Frontal cortex (tissue), 4 donors: ENCODE measurements around the gene GAST. TPM values are rescaled to one million over a fixed set of nuclear protein-coding genes. Genes with fewer than 3 reads are reported as not detected.

ENCODE experiments used
- DNase-seq, 2 donors: peaks; one replicate each; pipeline ENCODE4 v3.0.0; 2012; ENCODE audit warnings: low spot score in 2 of 2
- FAIRE-seq: peaks from 2 replicates; lab custom pipeline; 2012; peaks lifted over from hg19 to GRCh38; lab: Jason Lieb, UNC
- small RNA-seq: library from RNA; depleted of rRNA; stranded (forward); fragments of <200 nt; gene quantifications from one replicate; pipeline ENCODE3, GENCODE V24; 2014
- total RNA-seq: library from RNA; depleted of rRNA; stranded (reverse); fragments of >200 nt; gene quantifications from one replicate; pipeline ENCODE4 v1.2.3, GENCODE V29; 2014
- donor health status: control.
- donor health status: control.
- donor health status: control.

Gene GAST
- total RNA-seq, 1 donor from 2014 or later: not detected

DNA sequence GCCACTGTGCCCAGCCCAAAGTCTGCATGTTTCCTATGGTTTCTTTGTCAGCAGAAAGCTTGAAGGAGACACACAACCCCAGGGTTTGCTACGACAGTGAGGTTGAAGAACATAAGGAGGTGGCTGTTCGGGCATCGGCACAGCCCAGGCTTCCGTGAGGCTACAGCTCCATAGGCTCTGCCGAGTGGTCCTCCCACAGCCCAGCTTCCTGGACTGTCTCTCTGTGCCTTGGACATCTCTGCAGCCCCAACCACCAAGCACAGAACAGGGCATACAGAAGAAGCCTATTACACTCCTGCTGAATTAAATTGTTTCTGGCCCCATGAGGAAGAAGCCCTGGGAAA lies 25.5 kb downstream of the GAST start:
- DNase-seq (peak in 1 of 2 donors; percentile 22), FAIRE-seq (no peak)

- FAIRE-seq: no peak
- peak; percentile 84 to 87 for DNase-seq
These were observed 26.1 kb downstream of the GAST start for GRCh38 chr17:41738077-41738800.

DNA sequence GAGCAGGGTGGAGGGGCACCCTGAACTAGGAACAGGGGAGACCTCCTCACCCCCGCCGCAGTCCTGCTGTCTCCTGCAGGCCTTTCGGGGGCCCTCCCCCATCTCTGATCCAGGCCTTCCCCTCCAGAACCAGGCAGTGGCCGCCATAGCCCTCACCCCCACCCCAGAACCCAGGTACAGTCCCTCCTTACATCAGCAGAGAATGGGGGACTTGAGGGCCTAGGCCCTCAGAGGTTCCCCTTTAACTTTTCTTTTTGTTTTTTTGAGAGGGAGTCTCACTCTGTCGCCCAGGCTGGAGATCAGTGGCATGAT lies 26.6 kb downstream of the GAST start:
- FAIRE-seq: no peak
- no peak for DNase-seq

DNA sequence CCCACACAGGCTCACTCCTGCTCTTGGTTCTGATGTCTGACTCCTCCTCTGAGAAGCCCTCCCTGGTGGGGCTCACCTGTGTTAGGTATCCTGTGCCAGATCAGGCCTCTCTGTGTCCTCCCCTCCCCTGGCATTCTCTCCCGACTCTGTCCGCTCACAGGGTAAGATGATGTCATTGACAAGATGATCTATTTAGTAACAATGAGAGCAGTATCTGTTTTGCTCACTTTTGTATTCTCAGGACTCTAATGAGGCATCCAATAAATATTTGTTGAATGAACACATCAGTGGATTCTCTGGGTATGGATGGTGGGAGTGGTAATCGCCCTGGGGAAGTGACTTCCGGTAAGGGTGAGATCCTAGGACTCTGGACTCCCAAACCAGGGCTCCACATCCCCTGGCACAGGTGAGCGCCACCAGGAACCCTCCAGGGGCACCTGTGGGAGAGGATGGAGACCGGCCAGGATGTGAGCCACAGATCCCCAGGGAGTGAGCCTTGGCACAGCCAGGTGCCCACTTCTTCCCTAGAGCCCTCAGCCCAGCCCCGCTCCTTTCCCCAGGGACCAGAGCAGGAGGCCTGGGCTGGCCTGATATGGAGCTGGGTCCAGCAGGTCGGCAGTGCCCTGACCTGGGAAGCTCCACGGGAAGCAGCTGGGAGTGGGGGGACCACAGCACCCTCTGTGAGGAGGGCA lies 27.7 kb downstream of the GAST start:
- FAIRE-seq (no peak), DNase-seq (no peak)

DNA sequence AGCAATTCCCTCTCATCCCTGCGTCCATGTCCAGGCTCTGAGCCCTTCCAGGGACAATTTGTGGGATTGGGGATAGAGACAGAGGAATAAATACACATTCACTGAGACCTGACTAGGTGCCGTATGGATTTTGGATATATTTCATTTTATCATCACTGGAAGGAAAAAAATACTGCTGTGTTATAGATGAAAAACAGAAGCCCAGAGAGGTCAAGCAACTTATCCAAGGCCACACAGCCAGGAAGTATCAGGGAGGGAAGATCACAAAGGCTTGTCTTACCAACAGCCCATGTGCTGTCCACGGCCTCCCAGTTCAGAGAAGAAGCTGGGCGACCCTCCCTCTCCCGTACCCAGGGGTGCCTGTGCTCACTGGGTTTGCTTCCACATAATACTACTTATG lies 28.4 kb downstream of the GAST start:
- no peak for DNase-seq

GRCh38 chr17:41741709-41742108 lies 29.6 kb downstream of the GAST start:
- FAIRE-seq: no peak
- no peak for DNase-seq

More for the DNA sequence above, 28.4 kb downstream of the GAST start:
- no peak for FAIRE-seq

- no peak for FAIRE-seq
- DNase-seq: no peak
These were observed 36.1 kb downstream of the GAST start for GRCh38 chr17:41748275-41748674.

DNA sequence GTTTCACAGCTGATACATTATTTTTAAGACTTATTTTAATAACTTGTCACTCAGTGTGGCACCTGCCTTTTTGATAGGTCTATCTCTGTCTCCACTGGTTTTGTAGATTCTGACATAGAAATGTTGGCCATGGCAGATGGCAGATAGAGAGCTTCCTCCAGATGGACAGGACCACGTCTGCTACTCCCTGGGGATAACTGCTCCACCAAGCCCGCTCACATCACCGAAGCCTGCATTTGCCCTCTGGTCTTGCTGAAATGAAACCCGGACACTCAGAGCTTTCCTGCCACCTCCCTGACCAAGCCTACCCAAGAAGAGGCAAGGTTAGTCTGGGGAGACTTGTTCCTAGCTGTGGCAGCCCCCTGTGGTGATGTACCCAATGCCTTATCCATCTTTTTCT lies 38.7 kb downstream of the GAST start:
- FAIRE-seq: no peak
- no peak for DNase-seq

- no peak for FAIRE-seq
These were observed 39.2 kb downstream of the GAST start for GRCh38 chr17:41751288-41751687.

DNA sequence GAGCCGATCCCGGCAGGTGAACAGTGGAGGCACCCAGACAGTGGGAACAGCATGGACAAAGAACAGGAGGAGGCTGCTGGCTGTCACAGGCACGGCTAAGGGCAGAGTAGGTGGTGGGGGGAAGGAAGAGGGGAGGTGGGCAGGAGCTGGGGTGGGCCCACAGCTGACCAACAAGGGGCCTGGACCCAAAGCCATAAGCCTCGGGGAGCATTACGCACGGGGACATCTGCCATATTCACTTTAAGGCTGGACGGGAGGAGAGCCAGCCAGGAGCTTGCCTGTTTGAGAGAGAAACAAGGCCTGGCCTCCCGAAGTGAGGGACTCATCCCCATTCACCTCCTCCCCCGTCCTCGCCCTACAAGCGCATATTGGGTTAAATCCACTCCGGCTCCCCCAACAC lies 41.9 kb downstream of the GAST start:
- no peak for FAIRE-seq
- no peak for DNase-seq

More at GRCh38 chr17:41751288-41751687, 39.2 kb downstream of the GAST start:
- no peak for DNase-seq

DNA sequence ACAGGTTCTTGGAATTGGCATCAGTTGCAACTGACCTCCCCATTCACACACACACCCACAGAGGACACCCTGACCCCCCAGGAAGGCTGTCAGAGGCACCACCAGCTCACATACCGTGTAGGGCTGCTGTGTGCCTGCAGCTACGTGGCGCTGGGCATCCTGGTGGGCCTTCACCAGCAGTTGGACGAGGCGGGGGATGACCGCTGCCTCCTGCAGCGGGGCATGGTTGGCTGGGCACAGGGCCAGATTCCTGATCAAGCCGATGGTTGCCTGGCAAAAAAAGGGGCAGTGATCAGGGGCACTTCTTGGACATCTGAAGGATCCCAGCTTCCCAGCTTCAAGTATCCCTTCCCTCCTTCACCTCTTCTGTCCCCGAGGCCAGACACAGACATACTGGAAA lies 46.5 kb downstream of the GAST start:
- DNase-seq: no peak
- no peak for FAIRE-seq

GRCh38 chr17:41760878-41761277 lies 48.7 kb downstream of the GAST start:
- DNase-seq (no peak), FAIRE-seq (no peak)

DNA sequence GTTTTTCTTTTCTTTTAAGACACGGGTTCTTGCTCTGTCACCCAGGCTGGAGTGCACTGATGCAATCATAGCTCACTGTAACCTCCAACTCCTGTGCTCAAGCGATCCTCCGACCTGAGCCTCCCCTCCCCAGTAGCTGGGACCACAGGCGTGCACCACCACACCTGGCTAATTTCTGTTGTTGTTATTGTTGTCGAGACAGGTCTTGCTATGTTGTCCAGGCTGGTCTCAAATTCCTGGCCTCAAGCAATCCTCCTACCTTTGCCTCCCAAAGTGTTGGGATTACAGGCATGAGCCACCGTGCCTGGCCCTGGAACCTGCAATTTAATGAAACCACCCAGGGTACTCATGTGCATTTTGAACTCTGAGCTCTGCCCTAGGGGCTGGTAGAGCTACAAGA lies 50.3 kb downstream of the GAST start:
- DNase-seq: no peak
- FAIRE-seq: no peak

DNA sequence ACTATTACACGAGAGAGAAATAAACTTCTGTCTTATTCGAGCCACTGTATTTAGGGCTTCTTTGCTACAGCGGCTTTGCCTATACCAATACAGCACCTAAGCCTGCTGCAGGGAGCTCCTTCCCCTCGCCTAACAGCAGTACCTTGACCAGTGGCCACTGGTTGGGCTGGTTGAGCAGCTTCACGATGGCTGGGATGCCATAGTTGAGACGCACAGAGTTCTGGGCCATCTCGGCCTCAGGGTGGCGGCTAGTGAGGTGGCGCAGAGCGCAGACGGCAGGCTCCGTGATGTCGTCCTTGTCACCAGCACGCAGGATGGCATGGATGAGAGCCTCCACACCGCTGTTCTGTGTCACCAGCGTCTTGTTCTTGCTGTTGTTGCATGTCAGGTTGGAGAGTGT lies 50.7 kb downstream of the GAST start:
- FAIRE-seq: no peak
- no peak for DNase-seq

- FAIRE-seq: no peak
- no peak for DNase-seq
These were observed 51.2 kb downstream of the GAST start for GRCh38 chr17:41763327-41763726.

Small RNA genes lying within 50 kb of the gene (small RNA-seq; reads per million reads assigned to genes)
- gene RN7SL399P (not detected), gene RNA5SP442 (not detected)

Other genes starting within 250 kb of the GAST start
- not detected for gene KRT32, start 244.9 kb upstream of the GAST start, total RNA-seq
- not detected for gene KRT35, start 231.2 kb upstream of the GAST start, total RNA-seq
- not detected for gene KRT36, start 222.4 kb upstream of the GAST start, total RNA-seq
- gene KRT13, start 206.7 kb upstream of the GAST start, total RNA-seq: not detected
- not detected for gene KRT15, start 193.4 kb upstream of the GAST start, total RNA-seq
- gene KRT19, start 184.0 kb upstream of the GAST start, total RNA-seq: 24.5 TPM
- gene KRT9, start 140.3 kb upstream of the GAST start, total RNA-seq: not detected
- gene KRT14, start 125.4 kb upstream of the GAST start, total RNA-seq: not detected
- gene KRT16, start 99.6 kb upstream of the GAST start, total RNA-seq: not detected
- under 0.01 TPM for gene KRT17, start 87.8 kb upstream of the GAST start, total RNA-seq
- gene EIF1, start 23.4 kb upstream of the GAST start, total RNA-seq: 70.1 TPM
- under 0.01 TPM for gene HAP1, start 22.3 kb downstream of the GAST start, total RNA-seq
- gene JUP, start 74.4 kb downstream of the GAST start, total RNA-seq: 33.8 TPM
- 10.2 TPM for gene P3H4, start 99.6 kb downstream of the GAST start, total RNA-seq
- gene FKBP10, start 100.7 kb downstream of the GAST start, total RNA-seq: 9.0 TPM
- 131 TPM for gene NT5C3B, start 123.9 kb downstream of the GAST start, total RNA-seq
- gene KLHL10, start 125.5 kb downstream of the GAST start, total RNA-seq: under 0.01 TPM
- gene KLHL11, start 153.1 kb downstream of the GAST start, total RNA-seq: 70.1 TPM
- gene ACLY, start 206.6 kb downstream of the GAST start, total RNA-seq: 140 TPM
- gene ODAD4, start 218.3 kb downstream of the GAST start, total RNA-seq: 3.3 TPM